Astrocyte of the spinal cord (primary cell): ENCODE measurements around the gene NRXN3.

Experiments
- DNase-seq: peaks from one replicate; pipeline ENCODE4 v3.0.0; 2011; ENCODE audit warnings: low read depth, low spot score
- H3K4me3 ChIP-seq: 2 replicates; pipeline ENCODE4 v1.5.1; 2011; ENCODE audit warnings: low read depth, mild to moderate bottlenecking, low read length, moderate library complexity
- in situ Hi-C: cut with HindIII; loops from 2 replicates; pipeline ENCODE4 v1.10.0; 2017; ENCODE audit warnings: low sequenced_read_pairs
- TF ChIP-seq, protein P1 (sequence below): IDR thresholded peaks from 2 replicates; pipeline ENCODE4 v1.5.1; 2012; ENCODE audit warnings: low read depth, mild to moderate bottlenecking, low read length, inconsistent platforms

The NRXN3 gene

GRCh38 chr14:79370969-79371368 lies 1200.8 kb downstream of the NRXN3 start:
- no peak for DNase-seq
- in situ Hi-C loops = no loop called here
- TF ChIP-seq, protein P1, sequence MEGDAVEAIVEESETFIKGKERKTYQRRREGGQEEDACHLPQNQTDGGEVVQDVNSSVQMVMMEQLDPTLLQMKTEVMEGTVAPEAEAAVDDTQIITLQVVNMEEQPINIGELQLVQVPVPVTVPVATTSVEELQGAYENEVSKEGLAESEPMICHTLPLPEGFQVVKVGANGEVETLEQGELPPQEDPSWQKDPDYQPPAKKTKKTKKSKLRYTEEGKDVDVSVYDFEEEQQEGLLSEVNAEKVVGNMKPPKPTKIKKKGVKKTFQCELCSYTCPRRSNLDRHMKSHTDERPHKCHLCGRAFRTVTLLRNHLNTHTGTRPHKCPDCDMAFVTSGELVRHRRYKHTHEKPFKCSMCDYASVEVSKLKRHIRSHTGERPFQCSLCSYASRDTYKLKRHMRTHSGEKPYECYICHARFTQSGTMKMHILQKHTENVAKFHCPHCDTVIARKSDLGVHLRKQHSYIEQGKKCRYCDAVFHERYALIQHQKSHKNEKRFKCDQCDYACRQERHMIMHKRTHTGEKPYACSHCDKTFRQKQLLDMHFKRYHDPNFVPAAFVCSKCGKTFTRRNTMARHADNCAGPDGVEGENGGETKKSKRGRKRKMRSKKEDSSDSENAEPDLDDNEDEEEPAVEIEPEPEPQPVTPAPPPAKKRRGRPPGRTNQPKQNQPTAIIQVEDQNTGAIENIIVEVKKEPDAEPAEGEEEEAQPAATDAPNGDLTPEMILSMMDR = no peak
- no peak overlapping the region for H3K4me3 ChIP-seq

- in situ Hi-C loops = no loop called here
- no peak for DNase-seq
- TF ChIP-seq, protein P1 = no peak
- no peak overlapping the region for H3K4me3 ChIP-seq
Measured at GRCh38 chr14:79373451-79373850, 1203.3 kb downstream of the NRXN3 start.

DNA sequence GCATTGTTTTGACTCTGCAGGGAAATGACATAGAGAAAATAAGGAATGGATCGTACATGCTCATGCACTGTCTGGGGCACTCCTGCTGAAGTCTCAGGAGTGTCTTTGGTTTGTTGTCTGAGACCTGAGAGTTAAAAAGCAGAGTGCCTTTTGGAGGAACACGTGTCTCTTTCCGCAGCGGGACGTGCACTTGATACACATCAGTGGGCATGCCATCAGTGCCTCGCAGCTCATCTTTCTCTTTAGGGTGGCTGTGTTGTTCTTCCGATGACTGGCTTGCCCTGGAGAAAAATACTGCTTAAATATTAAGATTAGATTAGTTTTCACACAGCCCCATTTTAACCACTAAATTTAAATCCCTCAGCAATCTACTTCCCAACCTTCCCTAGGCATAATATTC lies 1205.2 kb downstream of the NRXN3 start:
- TF ChIP-seq, protein P1 = no peak
- H3K4me3 ChIP-seq = no peak overlapping the region
- in situ Hi-C loops = no loop called here
- no peak for DNase-seq

GRCh38 chr14:79376557-79376956 lies 1206.4 kb downstream of the NRXN3 start:
- TF ChIP-seq, protein P1 = no peak
- no peak for DNase-seq
- in situ Hi-C loops = no loop called here
- H3K4me3 ChIP-seq = no peak overlapping the region

DNA sequence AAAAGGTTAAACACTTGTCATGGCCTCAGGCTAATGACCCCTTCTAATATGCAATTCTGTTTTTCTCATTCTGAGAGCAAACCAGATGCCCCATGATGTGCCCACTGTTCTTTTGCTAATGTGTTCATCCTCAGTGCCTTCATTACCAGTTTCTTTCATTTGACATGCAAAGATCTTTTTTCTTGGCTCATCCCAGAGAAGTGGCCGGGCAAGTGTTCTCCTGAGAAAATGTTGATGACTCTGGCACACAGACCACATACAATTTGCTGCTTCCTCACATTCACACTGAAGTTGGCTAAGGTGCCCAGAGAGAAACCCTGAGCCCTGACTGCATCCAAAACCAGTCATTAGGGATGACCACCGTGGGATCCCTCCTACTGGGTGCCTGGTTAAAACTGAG lies 1207.8 kb downstream of the NRXN3 start:
- H3K4me3 ChIP-seq = no peak overlapping the region
- TF ChIP-seq, protein P1 = no peak
- in situ Hi-C loops = no loop called here
- DNase-seq = no peak

DNA sequence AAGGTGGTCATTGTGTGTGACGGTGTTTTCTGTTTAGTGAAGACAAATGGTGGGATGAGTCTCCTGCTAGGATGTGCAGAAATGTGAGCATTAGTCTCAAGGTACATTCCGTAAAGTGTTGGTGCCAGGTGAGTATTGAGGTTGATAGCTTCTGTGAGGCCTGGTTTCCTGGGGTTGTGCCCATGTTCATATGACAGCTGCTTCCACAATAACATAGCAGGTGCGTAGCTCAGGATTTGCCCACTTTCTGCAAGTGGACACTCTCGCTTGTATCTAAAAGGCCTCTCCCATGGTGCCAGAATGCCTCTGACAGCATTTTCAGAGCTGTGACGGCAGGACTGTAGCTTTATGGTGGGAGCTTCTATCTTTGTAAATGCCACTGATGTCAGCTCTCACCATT lies 1209.1 kb downstream of the NRXN3 start:
- in situ Hi-C loops = no loop called here
- DNase-seq = no peak
- TF ChIP-seq, protein P1 = no peak
- no peak overlapping the region for H3K4me3 ChIP-seq

DNA sequence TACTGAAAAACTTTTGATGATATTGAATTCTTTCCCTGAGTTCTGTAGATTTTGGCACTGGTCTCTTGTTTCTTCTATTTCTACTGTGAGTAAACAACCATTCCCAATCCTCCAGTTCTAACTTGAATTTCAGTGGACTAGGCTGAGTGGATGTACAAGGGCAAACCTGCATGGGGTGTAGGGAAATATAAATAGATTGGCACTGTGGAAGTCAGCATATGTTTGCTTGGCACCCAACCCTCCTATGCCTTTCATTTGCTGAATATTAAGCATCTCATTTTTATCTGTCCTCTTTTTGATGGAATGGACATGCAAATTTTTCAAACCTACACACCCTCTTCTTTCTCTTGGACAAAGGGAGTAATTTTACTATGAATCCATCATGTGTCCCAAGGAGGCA lies 1212.9 kb downstream of the NRXN3 start:
- no peak for DNase-seq
- in situ Hi-C loops = no loop called here
- no peak overlapping the region for H3K4me3 ChIP-seq
- TF ChIP-seq, protein P1 = no peak
